ENCODE measurements around the gene SCARF2. TPM values are rescaled to one million over a fixed set of nuclear protein-coding genes. Genes with fewer than 3 reads are reported as not detected.
"Not testable (repeated sequence)": the region's sequence is repeated elsewhere in the genome, so short reads cannot be mapped to it uniquely, and the experiment has no call there.

Gene SCARF2, protein sequence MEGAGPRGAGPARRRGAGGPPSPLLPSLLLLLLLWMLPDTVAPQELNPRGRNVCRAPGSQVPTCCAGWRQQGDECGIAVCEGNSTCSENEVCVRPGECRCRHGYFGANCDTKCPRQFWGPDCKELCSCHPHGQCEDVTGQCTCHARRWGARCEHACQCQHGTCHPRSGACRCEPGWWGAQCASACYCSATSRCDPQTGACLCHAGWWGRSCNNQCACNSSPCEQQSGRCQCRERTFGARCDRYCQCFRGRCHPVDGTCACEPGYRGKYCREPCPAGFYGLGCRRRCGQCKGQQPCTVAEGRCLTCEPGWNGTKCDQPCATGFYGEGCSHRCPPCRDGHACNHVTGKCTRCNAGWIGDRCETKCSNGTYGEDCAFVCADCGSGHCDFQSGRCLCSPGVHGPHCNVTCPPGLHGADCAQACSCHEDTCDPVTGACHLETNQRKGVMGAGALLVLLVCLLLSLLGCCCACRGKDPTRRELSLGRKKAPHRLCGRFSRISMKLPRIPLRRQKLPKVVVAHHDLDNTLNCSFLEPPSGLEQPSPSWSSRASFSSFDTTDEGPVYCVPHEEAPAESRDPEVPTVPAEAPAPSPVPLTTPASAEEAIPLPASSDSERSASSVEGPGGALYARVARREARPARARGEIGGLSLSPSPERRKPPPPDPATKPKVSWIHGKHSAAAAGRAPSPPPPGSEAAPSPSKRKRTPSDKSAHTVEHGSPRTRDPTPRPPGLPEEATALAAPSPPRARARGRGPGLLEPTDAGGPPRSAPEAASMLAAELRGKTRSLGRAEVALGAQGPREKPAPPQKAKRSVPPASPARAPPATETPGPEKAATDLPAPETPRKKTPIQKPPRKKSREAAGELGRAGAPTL
- total RNA-seq: 12.6 and 15.0 TPM in 2 replicates

DNA sequence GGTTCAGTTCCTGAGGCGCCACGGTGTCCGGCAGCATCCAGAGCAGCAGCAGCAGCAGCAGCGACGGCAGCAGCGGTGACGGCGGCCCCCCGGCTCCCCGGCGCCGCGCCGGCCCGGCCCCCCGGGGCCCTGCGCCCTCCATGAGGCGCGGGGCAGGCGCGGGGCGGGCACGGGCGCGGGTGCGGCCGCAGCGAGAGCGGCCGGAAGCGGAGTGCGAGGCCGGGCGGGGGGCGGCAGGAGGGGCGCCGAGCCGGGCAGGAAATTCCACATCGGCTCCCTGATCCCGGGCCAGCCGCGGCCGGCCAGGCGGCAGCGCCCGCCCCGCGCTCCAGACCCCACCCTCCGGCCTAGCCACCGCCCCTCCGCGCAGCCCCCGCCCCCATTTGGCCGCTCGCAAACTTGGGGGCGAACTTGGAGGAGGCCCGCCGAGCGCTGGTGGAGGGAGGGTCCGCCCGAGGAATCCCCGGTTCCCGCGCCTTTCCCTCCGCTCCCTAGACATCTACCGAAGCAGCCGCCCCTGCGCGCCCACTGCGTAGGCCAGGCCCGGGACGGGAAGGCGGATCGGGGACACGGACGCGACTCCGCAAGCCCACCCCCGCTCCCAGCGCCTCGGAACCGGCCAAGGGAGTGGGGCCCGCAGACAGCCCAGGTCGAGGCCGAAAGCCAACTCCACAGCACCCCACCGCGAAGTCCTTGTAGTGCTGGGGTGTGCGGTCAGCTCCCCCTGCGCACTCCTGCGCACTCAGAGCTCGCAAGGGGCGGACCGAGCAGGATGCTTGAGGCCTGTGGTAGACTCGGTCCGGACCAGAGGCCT, at the start of gene SCARF2:
Gene SCARF2 (minus strand): TSS at position 213 of the 814 bp plus-strand sequence. CDS start 71 bp downstream, at position 142.
- DNase-seq (ENCODE audit: low read depth): no peak
- peak within 1 kb of the TSS; percentile 44 for H3K4me3 ChIP-seq (ENCODE audit: low read depth, low read length)
- TF ChIP-seq, protein P1, sequence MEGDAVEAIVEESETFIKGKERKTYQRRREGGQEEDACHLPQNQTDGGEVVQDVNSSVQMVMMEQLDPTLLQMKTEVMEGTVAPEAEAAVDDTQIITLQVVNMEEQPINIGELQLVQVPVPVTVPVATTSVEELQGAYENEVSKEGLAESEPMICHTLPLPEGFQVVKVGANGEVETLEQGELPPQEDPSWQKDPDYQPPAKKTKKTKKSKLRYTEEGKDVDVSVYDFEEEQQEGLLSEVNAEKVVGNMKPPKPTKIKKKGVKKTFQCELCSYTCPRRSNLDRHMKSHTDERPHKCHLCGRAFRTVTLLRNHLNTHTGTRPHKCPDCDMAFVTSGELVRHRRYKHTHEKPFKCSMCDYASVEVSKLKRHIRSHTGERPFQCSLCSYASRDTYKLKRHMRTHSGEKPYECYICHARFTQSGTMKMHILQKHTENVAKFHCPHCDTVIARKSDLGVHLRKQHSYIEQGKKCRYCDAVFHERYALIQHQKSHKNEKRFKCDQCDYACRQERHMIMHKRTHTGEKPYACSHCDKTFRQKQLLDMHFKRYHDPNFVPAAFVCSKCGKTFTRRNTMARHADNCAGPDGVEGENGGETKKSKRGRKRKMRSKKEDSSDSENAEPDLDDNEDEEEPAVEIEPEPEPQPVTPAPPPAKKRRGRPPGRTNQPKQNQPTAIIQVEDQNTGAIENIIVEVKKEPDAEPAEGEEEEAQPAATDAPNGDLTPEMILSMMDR (conservative IDR thresholded peaks at IDR 0.05; ENCODE audit: low read depth, low read length): no peak

DNA sequence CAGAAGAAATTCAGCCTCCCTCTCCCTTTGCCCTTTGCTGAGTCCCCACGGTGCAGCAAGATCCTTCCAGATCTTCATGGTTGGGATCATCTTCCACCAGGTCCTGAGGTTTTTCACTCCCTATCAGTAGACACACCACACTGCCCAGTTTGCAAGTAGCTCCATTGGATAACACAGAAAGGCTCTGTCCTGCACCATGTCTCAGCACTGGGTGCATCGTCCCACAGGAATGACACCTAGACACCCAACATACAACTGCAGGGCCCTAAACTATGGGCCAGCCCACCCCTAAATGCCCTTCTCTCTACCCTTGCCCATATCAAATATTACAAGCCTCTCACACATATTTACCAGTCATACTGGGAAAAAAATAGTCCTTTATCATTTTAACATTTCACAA, 48.6 kb upstream of the SCARF2 start:
- TF ChIP-seq, protein P1 (conservative IDR thresholded peaks at IDR 0.05; ENCODE audit: low read depth, low read length): no peak
- DNase-seq (ENCODE audit: low read depth): no peak

DNA sequence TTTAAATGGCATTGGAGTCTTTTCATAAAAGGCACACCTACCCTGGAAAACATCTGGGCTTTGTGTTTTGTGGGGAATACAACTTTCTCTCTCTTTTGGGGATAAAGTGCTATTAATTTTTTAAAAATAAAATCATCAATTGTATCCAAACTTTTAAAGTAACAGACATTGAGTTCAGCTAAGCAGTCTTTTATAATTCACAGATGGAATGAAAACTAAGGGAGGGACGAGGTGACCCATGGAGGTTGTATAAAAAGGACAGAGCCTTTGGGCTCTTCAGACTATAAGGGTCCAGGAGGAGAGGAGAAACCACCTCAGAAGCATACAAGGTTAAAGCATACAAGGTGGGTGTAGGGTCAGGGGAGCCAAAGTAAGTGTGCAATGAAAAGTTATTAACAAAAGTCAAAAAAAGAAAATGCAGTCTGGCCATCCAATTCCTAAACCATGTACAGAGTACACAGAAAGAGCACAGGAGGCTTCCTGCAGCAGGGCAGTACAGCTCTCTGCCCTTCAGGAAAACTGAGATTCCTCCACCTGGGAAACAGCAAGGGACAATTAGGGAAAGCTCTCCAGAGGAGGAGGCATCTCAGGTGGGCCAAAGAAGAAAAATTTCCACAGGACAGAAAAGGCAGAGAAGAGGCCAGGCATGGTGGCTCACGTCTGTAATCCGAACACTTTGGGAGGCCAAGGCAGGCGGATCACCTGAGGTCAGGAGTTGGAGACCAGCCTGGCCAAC, 47.5 kb upstream of the SCARF2 start:
- no peak overlapping the region for H3K4me3 ChIP-seq (ENCODE audit: low read depth, low read length)
- TF ChIP-seq, protein P1 (conservative IDR thresholded peaks at IDR 0.05; ENCODE audit: low read depth, low read length): no peak
- no peak for DNase-seq (ENCODE audit: low read depth)

More for the DNA sequence above, 48.6 kb upstream of the SCARF2 start:
- H3K4me3 ChIP-seq (ENCODE audit: low read depth, low read length): no peak overlapping the region

DNA sequence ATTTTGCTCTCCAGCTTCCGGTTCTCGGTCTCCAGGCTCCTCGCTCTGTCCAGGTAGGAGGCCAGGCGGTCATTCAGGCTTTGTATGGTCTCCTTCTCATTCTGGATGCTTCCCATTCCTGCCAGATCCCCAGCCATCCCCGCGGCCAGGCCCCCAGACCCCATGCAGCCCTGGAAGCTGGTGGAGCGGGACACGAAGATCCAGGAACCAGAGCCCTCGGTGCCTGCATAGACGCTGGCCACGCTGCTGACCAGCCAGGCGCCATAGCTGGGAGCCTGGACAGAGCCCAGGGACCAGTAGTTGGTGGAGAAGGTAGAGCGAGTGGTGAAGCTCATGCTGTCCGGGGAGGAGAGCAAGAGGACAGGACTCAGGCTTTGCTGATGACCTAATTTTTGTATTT, 46.1 kb upstream of the SCARF2 start:
- TF ChIP-seq, protein P1 (conservative IDR thresholded peaks at IDR 0.05; ENCODE audit: low read depth, low read length): no peak
- no peak for DNase-seq (ENCODE audit: low read depth)
- no peak overlapping the region for H3K4me3 ChIP-seq (ENCODE audit: low read depth, low read length)

DNA sequence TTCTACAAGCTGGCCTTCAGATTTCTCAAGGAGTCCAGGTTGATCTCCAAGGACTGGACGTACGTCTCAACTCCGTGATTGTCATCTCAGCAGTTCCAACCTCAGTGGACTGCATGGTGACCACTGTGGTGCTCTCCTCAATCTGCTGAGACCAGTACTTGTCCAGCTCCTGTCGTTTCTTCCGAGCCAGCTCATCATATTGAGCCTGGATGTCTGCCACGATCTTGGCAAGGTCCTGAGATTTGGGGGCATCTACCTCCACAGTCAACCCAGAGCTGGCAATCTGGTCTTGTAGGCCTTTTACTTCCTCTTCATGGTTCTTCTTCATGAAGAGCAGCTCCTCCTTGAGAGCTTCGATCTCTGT, 45.5 kb upstream of the SCARF2 start:
- not testable (repeated sequence) for H3K4me3 ChIP-seq (ENCODE audit: low read depth, low read length); DNase-seq (ENCODE audit: low read depth)

DNA sequence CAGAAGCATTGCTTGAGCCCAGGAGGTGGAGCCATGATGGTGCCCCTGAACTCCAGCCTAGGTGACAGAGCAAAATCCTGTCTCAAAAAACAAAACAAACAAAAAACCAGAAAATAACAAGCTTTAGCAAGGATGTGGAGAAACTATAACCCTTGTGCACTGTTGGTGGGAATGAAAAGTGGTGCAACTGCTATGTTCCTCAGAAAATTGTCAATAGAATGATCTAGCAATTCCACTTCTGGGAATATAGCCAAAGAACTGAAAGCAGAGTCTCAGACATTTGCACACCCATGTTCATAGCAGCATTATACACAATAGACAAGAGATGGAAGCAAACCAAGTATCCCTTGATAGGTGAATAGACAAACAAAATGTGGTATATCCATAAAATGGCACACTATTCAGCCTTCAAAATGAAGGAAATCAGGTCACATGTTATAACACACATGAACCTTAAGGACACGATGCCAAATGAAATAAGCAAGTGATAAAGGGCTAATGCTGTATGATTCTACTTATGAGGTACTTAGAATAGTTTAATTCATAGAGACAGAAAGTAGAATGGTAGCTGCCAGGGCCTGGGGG, 42.1 kb upstream of the SCARF2 start:
- H3K4me3 ChIP-seq (ENCODE audit: low read depth, low read length): no peak overlapping the region
- no peak for DNase-seq (ENCODE audit: low read depth)
- TF ChIP-seq, protein P1 (conservative IDR thresholded peaks at IDR 0.05; ENCODE audit: low read depth, low read length): no peak

DNA sequence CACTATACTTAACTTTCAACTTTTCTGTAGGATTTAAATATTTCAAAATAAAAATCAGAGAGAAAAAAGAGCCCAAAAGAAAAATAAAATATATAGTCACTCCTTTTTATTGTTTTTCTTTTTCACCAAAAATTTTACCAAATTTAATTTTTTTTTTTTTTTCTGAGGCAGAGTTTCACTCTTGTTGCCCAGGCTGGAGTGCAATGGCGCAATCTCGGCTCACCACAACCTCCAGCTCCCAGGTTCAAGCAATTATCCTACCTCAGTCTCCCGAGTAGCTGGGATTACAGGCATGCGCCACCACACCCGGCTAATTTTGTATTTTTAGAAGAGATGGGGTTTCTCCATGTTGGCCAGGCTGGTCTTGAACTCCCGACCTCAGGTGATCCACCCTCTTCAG, 40.4 kb upstream of the SCARF2 start:
- H3K4me3 ChIP-seq (ENCODE audit: low read depth, low read length); DNase-seq (ENCODE audit: low read depth): not testable (repeated sequence)

DNA sequence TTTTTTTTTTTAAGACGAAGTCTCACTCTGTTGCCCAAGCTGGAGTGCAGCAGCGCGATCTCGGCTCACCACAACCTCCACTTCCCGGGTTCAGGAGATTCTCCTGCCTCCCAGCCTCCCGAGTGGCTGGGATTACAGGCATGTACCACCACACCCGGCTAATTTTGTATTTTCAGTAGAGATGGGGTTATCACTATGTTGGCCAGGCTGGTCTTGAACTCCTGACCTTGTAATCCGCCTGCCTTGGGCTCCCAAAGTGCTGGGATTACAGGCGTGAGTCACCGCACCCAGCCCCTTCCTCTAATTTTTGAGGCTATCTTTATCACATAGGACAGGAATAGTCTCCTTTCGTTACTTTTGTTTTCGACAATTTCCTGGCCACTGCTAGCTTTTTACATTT, 37.9 kb upstream of the SCARF2 start:
- DNase-seq (ENCODE audit: low read depth); H3K4me3 ChIP-seq (ENCODE audit: low read depth, low read length): not testable (repeated sequence)
